Activated CD4-positive, alpha-beta T cell treated with anti-CD3 and anti-CD28 coated beads for 36 hours (primary cell): Measurements from ENCODE around the gene LAMA3. TPM values are rescaled to one million over a fixed set of nuclear protein-coding genes. Genes with fewer than 3 reads are reported as not detected.

ENCODE experiments used
- ATAC-seq: fragments of 200-7000 bp; cut with Tn5 transposase; one replicate; pipeline ENCODE4 v1.10.0; 2021; ENCODE audit warnings: mild to moderate bottlenecking, moderate library complexity
- CTCF ChIA-PET: fragments of 350-600 bp; sonication (Branson Sonifier 250); formaldehyde crosslinking; loops from one replicate; lab custom pipeline; 2021; ENCODE audit warnings: antibody characterized with exemption; lab: Charles Lee
- POLR2A ChIA-PET: fragments of 350-600 bp; sonication (Branson Sonifier 250); formaldehyde crosslinking; loops from one replicate; lab custom pipeline; 2021; ENCODE audit warnings: antibody characterized with exemption, inconsistent platforms; lab: Charles Lee
- DNase-seq: peaks from one replicate; pipeline ENCODE4 v3.0.0-alpha.2; 2020
- H3K27ac Mint-ChIP-seq: one replicate; pipeline ENCODE4 v1.8.0; 2021; ENCODE audit warnings: mixed read lengths
- H3K27me3 Mint-ChIP-seq: one replicate; pipeline ENCODE4 v1.8.0; 2021; ENCODE audit warnings: mixed read lengths
- H3K36me3 Mint-ChIP-seq: one replicate; pipeline ENCODE4 v1.8.0; 2021; ENCODE audit warnings: low read depth, mixed read lengths
- H3K4me1 Mint-ChIP-seq: one replicate; pipeline ENCODE4 v1.8.0; 2021; ENCODE audit warnings: mixed read lengths
- H3K4me3 Mint-ChIP-seq: one replicate; pipeline ENCODE4 v1.8.0; 2021; ENCODE audit warnings: mild to moderate bottlenecking, moderate library complexity, mixed read lengths
- H3K9me3 Mint-ChIP-seq: one replicate; pipeline ENCODE4 v1.8.0; 2021; ENCODE audit warnings: low read depth, mixed read lengths
- intact Hi-C, 2 experiments: fragments of 100-400 bp; cut with DNase I in 1 of 2; cut with micrococcal nuclease in 1 of 2; formaldehyde crosslinking; loops; one replicate each; pipeline versions ENCODE4 v1.14.2 to v1.15.1; 2022 to 2024; cut with DNase I, micrococcal nuclease
- total RNA-seq, 2 experiments: library from RNA; stranded (reverse); gene quantifications; one replicate each; pipeline ENCODE4 v1.2.3, GENCODE V29; 2021

The LAMA3 gene
- total RNA-seq, 2 experiments from 2014 or later = 0.07 to 0.09 TPM

GRCh38 chr18:23671564-23671963 is 17.7 kb upstream of the LAMA3 start:
- H3K27ac Mint-ChIP-seq = no peak overlapping the region
- POLR2A ChIA-PET = no interaction called here
- H3K4me1 Mint-ChIP-seq = peaks cover 14% of the 10 kb centered on the region
- no peak overlapping the region for H3K4me3 Mint-ChIP-seq
- no peaks in the 10 kb centered on the region for H3K9me3 Mint-ChIP-seq
- ATAC-seq (no peak), DNase-seq (no peak)
- CTCF ChIA-PET = interaction anchor here (0.7 kb wide), 1 partner anchor 486 kb away, joined by 3 read pairs; no protein-coding TSS in a partner anchor
- peaks cover 4% of the 10 kb centered on the region for H3K27me3 Mint-ChIP-seq
- H3K36me3 Mint-ChIP-seq = no peaks in the 10 kb centered on the region
- intact Hi-C loops = no loop called here

GRCh38 chr18:23673725-23674124 is 15.5 kb upstream of the LAMA3 start:
- intact Hi-C loops = loop anchor here in 1 of 2 experiments (2.0 kb wide), 1 partner anchor 171 kb away; the partner anchor contains the start of gene RMC1
- Mint-ChIP-seq H3K27ac (peak overlapping the region; percentile 20), H3K9me3 (no peaks in the 10 kb centered on the region), H3K4me3 (no peak overlapping the region), H3K36me3 (no peaks in the 10 kb centered on the region), H3K4me1 (peaks cover 14% of the 10 kb centered on the region), H3K27me3 (peaks cover 8% of the 10 kb centered on the region)
- DNase-seq (peak; percentile 20), ATAC-seq (peak; percentile 97)
- ChIA-PET CTCF (interaction anchor here (0.5 to 1.7 kb wide), 2 partner anchors 11 to 29 kb away, joined by 4 to 5 read pairs; no protein-coding TSS in a partner anchor), POLR2A (no interaction called here)

DNA sequence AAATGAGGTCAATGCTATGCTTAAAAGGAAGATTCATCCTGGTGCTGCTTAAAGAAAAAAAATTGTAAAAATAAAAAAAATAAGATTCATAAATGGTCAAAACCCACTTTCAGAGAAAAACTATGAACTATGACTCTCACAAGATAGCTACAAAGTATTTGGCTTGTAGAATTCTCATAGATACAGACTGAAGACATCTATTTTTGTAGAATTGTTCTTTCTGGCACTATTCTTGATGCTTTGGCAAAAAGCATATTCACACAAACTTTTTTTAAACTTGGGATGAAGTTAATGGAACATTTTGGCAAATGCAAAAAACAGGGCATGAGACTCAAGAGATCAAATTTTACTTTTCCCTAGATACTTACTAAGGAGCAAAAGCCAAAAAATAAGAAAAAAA is 14.0 kb upstream of the LAMA3 start:
- Mint-ChIP-seq H3K4me1 (peaks cover 14% of the 10 kb centered on the region), H3K9me3 (no peaks in the 10 kb centered on the region), H3K36me3 (no peaks in the 10 kb centered on the region), H3K4me3 (no peak overlapping the region), H3K27me3 (peaks cover 13% of the 10 kb centered on the region), H3K27ac (no peak overlapping the region)
- intact Hi-C loops = loop anchor here in 1 of 2 experiments (2.0 kb wide), 1 partner anchor 172 kb away; the partner anchor contains the start of gene RMC1
- no peak for DNase-seq
- no peak for ATAC-seq
- POLR2A ChIA-PET = no interaction called here
- CTCF ChIA-PET = no interaction called here

DNA sequence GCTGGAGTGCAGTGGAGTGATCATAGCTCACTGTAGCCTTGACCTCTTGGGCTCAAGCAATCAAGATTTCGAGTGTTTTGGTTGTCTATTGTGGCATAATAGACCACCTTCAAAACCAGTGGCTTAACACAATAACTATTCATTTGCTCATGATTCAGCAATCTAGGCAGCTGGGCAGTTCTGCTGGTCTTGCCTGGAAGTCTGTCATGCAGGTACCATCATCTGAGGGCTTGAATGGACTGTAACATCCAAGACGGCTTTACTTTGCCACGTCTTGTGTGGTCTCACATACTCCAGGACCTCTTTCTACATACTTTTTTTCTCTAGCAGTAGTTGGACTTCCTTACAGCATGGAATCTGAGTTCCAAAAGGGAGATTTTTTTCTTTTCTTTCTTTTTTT is 13.4 kb upstream of the LAMA3 start:
- ChIA-PET CTCF (no interaction called here), POLR2A (no interaction called here)
- no peaks in the 10 kb centered on the region for H3K9me3 Mint-ChIP-seq
- H3K27me3 Mint-ChIP-seq = peaks cover 13% of the 10 kb centered on the region
- intact Hi-C loops = loop anchor here in 1 of 2 experiments (2.0 kb wide), 1 partner anchor 173 kb away; the partner anchor contains the start of gene RMC1
- no peaks in the 10 kb centered on the region for H3K36me3 Mint-ChIP-seq
- DNase-seq (no peak), ATAC-seq (no peak)
- peaks cover 14% of the 10 kb centered on the region for H3K4me1 Mint-ChIP-seq
- H3K27ac Mint-ChIP-seq = no peak overlapping the region
- H3K4me3 Mint-ChIP-seq = no peak overlapping the region

DNA sequence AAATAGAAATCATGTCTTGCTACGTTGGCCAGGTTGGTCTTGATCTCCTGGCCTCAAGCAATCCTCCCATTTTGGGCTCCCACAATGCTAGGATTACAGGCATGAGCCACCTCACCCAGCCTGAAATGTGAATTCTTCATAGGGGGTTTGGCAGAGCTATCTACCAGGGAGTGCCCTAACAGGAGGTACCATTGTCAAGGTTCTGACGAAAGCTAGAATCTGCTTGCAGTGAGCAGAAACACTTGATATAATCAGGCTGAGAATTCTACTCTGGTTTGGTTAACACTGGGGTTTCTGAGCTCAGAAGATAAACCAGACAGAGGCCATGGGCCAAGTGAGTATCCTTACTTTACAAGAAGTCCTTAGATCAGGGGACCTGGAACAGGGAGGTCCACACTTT is 7.2 kb upstream of the LAMA3 start:
- Mint-ChIP-seq H3K9me3 (no peaks in the 10 kb centered on the region), H3K4me3 (no peak overlapping the region), H3K27ac (no peak overlapping the region), H3K4me1 (no peaks in the 10 kb centered on the region), H3K36me3 (no peaks in the 10 kb centered on the region), H3K27me3 (peaks cover 36% of the 10 kb centered on the region)
- DNase-seq = no peak
- ATAC-seq = no peak
- ChIA-PET CTCF (interaction anchor here (1.0 kb wide), 1 partner anchor 12 kb away, joined by 3 read pairs; no protein-coding TSS in a partner anchor), POLR2A (no interaction called here)
- intact Hi-C loops = no loop called here

DNA sequence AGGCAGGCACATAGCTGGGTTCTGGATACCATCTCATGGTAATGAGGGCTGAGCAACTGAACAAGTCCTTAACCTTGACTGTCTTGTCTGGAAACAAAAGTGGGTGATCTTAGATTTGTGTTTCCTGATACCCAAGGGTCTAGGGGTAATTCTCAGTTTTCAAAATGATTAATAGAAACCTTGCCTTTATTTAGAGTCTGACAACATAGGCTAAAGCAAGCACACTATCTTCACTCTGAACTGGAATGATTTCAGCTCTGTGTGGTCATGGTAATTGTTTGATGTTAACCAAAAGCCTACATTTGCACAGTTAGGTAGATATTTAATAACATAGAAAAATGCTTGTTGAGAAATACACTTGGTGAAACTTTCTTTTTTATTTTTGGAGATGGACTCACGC is 6.8 kb upstream of the LAMA3 start:
- H3K9me3 Mint-ChIP-seq = no peaks in the 10 kb centered on the region
- H3K27ac Mint-ChIP-seq = no peak overlapping the region
- POLR2A ChIA-PET = no interaction called here
- DNase-seq (no peak), ATAC-seq (no peak)
- intact Hi-C loops = no loop called here
- peaks cover 37% of the 10 kb centered on the region for H3K27me3 Mint-ChIP-seq
- H3K36me3 Mint-ChIP-seq = no peaks in the 10 kb centered on the region
- H3K4me1 Mint-ChIP-seq = no peaks in the 10 kb centered on the region
- CTCF ChIA-PET = interaction anchor here (1.0 kb wide), 1 partner anchor 12 kb away, joined by 3 read pairs; no protein-coding TSS in a partner anchor
- no peak overlapping the region for H3K4me3 Mint-ChIP-seq

DNA sequence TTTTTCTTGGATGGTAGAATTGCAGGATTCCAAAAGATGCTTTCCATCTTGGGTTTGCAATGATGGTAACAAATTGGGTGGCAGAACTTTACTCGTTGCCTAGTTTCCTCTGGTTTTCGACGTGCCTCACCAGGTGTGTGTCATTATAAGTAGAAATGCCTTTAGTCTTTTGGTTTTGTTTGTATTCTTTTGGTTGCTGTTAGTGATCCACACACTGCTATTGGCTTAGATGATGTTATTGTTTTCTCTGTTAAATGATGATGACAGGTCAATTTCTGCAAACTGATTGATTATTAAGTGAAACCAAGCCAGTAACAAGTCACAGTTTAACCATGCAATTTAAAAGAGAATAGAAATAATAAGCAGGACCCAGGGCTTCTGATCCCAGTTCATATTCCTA is 6.1 kb upstream of the LAMA3 start:
- H3K9me3 Mint-ChIP-seq = no peaks in the 10 kb centered on the region
- intact Hi-C loops = no loop called here
- DNase-seq (no peak), ATAC-seq (no peak)
- H3K36me3 Mint-ChIP-seq = no peaks in the 10 kb centered on the region
- no peaks in the 10 kb centered on the region for H3K4me1 Mint-ChIP-seq
- H3K27me3 Mint-ChIP-seq = peaks cover 43% of the 10 kb centered on the region
- CTCF ChIA-PET = no interaction called here
- POLR2A ChIA-PET = no interaction called here
- no peak overlapping the region for H3K27ac Mint-ChIP-seq
- H3K4me3 Mint-ChIP-seq = no peak overlapping the region

DNA sequence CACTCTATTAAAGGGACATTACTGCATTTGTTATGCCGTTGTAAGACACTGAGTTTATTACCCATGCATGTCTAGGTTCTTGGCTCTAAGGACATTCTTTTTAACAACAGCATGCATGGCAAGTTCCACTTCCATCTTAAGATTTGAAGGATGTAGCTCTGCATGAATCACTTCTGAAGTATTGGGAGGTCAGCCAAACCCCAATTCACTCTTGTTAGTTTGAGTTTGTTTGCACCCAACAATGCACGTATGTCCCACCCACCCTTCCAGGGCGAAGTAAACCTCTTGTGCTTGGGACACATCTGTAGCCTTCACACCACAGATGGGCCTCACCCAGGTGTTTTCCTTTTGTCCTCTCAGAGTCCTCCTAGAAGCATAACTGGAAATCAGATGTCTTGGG is 5.6 kb upstream of the LAMA3 start:
- DNase-seq (no peak), ATAC-seq (no peak)
- ChIA-PET CTCF (interaction anchor here (0.8 kb wide), 1 partner anchor 11 kb away, joined by 3 read pairs; no protein-coding TSS in a partner anchor), POLR2A (no interaction called here)
- no peak overlapping the region for H3K27ac Mint-ChIP-seq
- H3K27me3 Mint-ChIP-seq = peaks cover 44% of the 10 kb centered on the region
- H3K4me1 Mint-ChIP-seq = peaks cover under 1% of the 10 kb centered on the region
- intact Hi-C loops = no loop called here
- H3K36me3 Mint-ChIP-seq = no peaks in the 10 kb centered on the region
- no peaks in the 10 kb centered on the region for H3K9me3 Mint-ChIP-seq
- no peak overlapping the region for H3K4me3 Mint-ChIP-seq

- DNase-seq (no peak), ATAC-seq (no peak)
- no peak overlapping the region for H3K4me3 Mint-ChIP-seq
- CTCF ChIA-PET = interaction anchor here (0.6 to 0.8 kb wide), 2 partner anchors 10 to 11 kb away, joined by 3 to 4 read pairs; no protein-coding TSS in a partner anchor
- intact Hi-C loops = no loop called here
- H3K36me3 Mint-ChIP-seq = no peaks in the 10 kb centered on the region
- POLR2A ChIA-PET = no interaction called here
- H3K27ac Mint-ChIP-seq = no peak overlapping the region
- peaks cover 41% of the 10 kb centered on the region for H3K27me3 Mint-ChIP-seq
- peaks cover 5% of the 10 kb centered on the region for H3K4me1 Mint-ChIP-seq
- H3K9me3 Mint-ChIP-seq = no peaks in the 10 kb centered on the region
Measured at GRCh38 chr18:23684515-23685197, 4.6 kb upstream of the LAMA3 start.

DNA sequence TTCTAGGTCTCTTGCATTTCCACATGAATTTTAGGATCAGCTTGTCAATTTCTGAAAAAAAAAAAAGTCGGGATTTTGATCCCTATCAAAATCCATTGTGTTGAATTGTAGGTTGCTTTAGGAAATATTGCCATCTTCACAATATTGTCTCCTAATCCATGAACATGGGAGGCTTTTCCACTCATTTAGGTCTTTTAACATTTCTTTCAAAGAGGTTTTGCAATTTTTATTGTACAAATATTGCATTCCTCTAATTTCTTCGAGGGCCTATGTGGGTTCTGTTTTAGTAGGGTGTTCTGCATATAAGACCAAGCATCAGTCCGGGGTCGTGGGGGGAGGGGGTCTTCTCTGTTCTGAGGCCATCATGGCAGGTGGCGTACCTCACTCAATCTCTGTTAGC is 725 bp upstream of the LAMA3 start:
- Mint-ChIP-seq H3K27ac (no peak overlapping the region), H3K36me3 (no peaks in the 10 kb centered on the region), H3K27me3 (peaks cover 37% of the 10 kb centered on the region), H3K9me3 (no peaks in the 10 kb centered on the region), H3K4me3 (no peak overlapping the region), H3K4me1 (peaks cover 5% of the 10 kb centered on the region)
- ChIA-PET CTCF (interaction anchor here (1.2 to 1.4 kb wide), 2 partner anchors 15 to 27 kb away, joined by 4 read pairs; no protein-coding TSS in a partner anchor), POLR2A (no interaction called here)
- ATAC-seq = no peak
- intact Hi-C loops = no loop called here
- no peak for DNase-seq

GRCh38 chr18:23689616-23690504 is 607 bp downstream of the LAMA3 start:
- DNase-seq (peak; percentile 30), ATAC-seq (peak; percentile 38)
- peaks cover 5% of the 10 kb centered on the region for H3K4me1 Mint-ChIP-seq
- intact Hi-C loops = no loop called here
- H3K36me3 Mint-ChIP-seq = no peaks in the 10 kb centered on the region
- H3K9me3 Mint-ChIP-seq = no peaks in the 10 kb centered on the region
- ChIA-PET POLR2A (no interaction called here), CTCF (no interaction called here)
- no peak overlapping the region for H3K27ac Mint-ChIP-seq
- peaks cover 32% of the 10 kb centered on the region for H3K27me3 Mint-ChIP-seq
- H3K4me3 Mint-ChIP-seq = peak overlapping the region; percentile 40
